NOMO-1 treated with DMSO at 0.1 percent for 48 hours (cell line): ENCODE data around the gene CORO2B.
"Not testable (repeated sequence)": the region's sequence is repeated elsewhere in the genome, so short reads cannot be mapped to it uniquely, and the experiment has no call there.

ENCODE experiments used
- DNase-seq: peaks from one replicate; lab custom pipeline; 2025; ENCODE audit not compliant: unreplicated experiment; lab: John Stamatoyannopoulos, UW

The CORO2B gene

GRCh38 chr15:68643216-68643830 lies 64.5 kb downstream of the CORO2B start:
- DNase-seq, result no peak

- no peak for DNase-seq
These were observed 65.5 kb downstream of the CORO2B start for GRCh38 chr15:68644083-68644904.

- DNase-seq, result no peak
These were observed 66.2 kb downstream of the CORO2B start for GRCh38 chr15:68644996-68645395.

GRCh38 chr15:68646156-68646555 lies 67.4 kb downstream of the CORO2B start:
- DNase-seq, result no peak

- no peak for DNase-seq
These were observed 67.9 kb downstream of the CORO2B start for GRCh38 chr15:68646696-68647095.

- not testable (repeated sequence) for DNase-seq
These were observed 68.6 kb downstream of the CORO2B start for GRCh38 chr15:68647361-68647760.

GRCh38 chr15:68650901-68651709 lies 72.3 kb downstream of the CORO2B start:
- no peak for DNase-seq

- DNase-seq, result no peak
These were observed 73.2 kb downstream of the CORO2B start for GRCh38 chr15:68651916-68652525.

GRCh38 chr15:68653031-68653635 lies 74.3 kb downstream of the CORO2B start:
- no peak for DNase-seq

- DNase-seq, result no peak
These were observed 75.0 kb downstream of the CORO2B start for GRCh38 chr15:68653801-68654200.

GRCh38 chr15:68654786-68655560 lies 76.2 kb downstream of the CORO2B start:
- DNase-seq, result no peak

GRCh38 chr15:68655686-68656437 lies 77.1 kb downstream of the CORO2B start:
- DNase-seq, result no peak

GRCh38 chr15:68656438-68656739 lies 77.6 kb downstream of the CORO2B start:
- DNase-seq, result no peak

GRCh38 chr15:68658151-68658550 lies 79.4 kb downstream of the CORO2B start:
- DNase-seq, result no peak

GRCh38 chr15:68658641-68659358 lies 80.0 kb downstream of the CORO2B start:
- no peak for DNase-seq

- DNase-seq, result no peak
These were observed 84.7 kb downstream of the CORO2B start for GRCh38 chr15:68663526-68663925.

- DNase-seq, result no peak
These were observed 87.5 kb downstream of the CORO2B start for GRCh38 chr15:68666120-68666811.

GRCh38 chr15:68666812-68667450 lies 88.1 kb downstream of the CORO2B start:
- DNase-seq, result no peak
